ENCODE data around the gene EIF4H.
A peak's percentile ranks its signal among the peaks of the same experiment; 100 is the strongest.
"Not testable (repeated sequence)": the region's sequence is repeated elsewhere in the genome, so short reads cannot be mapped to it uniquely, and the experiment has no call there.

The EIF4H gene

GRCh38 chr7:74176555-74176954, 2.4 kb downstream of the EIF4H start:
- no peak for DNase-seq

GRCh38 chr7:74178632-74179031, 4.5 kb downstream of the EIF4H start:
- DNase-seq, result no peak

GRCh38 chr7:74179935-74180604, 5.9 kb downstream of the EIF4H start:
- no peak for DNase-seq

GRCh38 chr7:74180866-74181265, 6.7 kb downstream of the EIF4H start:
- DNase-seq, result no peak

- DNase-seq, result no peak
Measured at GRCh38 chr7:74181821-74182220, 7.7 kb downstream of the EIF4H start.

GRCh38 chr7:74182453-74183090, 8.4 kb downstream of the EIF4H start:
- DNase-seq, result no peak

- DNase-seq, result no peak
Measured at GRCh38 chr7:74183142-74183541, 9.0 kb downstream of the EIF4H start.

- DNase-seq, result no peak
Measured at GRCh38 chr7:74183653-74184450, 9.7 kb downstream of the EIF4H start.

- no peak for DNase-seq
Measured at GRCh38 chr7:74185016-74185415, 10.9 kb downstream of the EIF4H start.

GRCh38 chr7:74185636-74186035, 11.5 kb downstream of the EIF4H start:
- no peak for DNase-seq

- no peak for DNase-seq
Measured at GRCh38 chr7:74187915-74188675, 13.9 kb downstream of the EIF4H start.

- DNase-seq, result no peak
Measured at GRCh38 chr7:74190259-74190658, 16.1 kb downstream of the EIF4H start.

GRCh38 chr7:74191231-74191630, 17.1 kb downstream of the EIF4H start:
- DNase-seq, result no peak

- DNase-seq, result peak; percentile 64
Measured at GRCh38 chr7:74193054-74193453, 18.9 kb downstream of the EIF4H start.

- DNase-seq, result no peak
Measured at GRCh38 chr7:74193913-74194312, 19.8 kb downstream of the EIF4H start.

- no peak for DNase-seq
Measured at GRCh38 chr7:74194686-74195085, 20.5 kb downstream of the EIF4H start.

- not testable (repeated sequence) for DNase-seq
Measured at GRCh38 chr7:74195139-74195860, 21.1 kb downstream of the EIF4H start.

GRCh38 chr7:74195968-74196654, 22.0 kb downstream of the EIF4H start:
- not testable (repeated sequence) for DNase-seq

GRCh38 chr7:74197449-74198124, 23.4 kb downstream of the EIF4H start:
- no peak for DNase-seq

GRCh38 chr7:74199551-74200355, 25.6 kb downstream of the EIF4H start:
- no peak for DNase-seq

Measured in NCI-H1417 treated with DMSO at 0.1 percent for 48 hours (cell line).